ENCODE measurements around the gene MLLT1.

DNA sequence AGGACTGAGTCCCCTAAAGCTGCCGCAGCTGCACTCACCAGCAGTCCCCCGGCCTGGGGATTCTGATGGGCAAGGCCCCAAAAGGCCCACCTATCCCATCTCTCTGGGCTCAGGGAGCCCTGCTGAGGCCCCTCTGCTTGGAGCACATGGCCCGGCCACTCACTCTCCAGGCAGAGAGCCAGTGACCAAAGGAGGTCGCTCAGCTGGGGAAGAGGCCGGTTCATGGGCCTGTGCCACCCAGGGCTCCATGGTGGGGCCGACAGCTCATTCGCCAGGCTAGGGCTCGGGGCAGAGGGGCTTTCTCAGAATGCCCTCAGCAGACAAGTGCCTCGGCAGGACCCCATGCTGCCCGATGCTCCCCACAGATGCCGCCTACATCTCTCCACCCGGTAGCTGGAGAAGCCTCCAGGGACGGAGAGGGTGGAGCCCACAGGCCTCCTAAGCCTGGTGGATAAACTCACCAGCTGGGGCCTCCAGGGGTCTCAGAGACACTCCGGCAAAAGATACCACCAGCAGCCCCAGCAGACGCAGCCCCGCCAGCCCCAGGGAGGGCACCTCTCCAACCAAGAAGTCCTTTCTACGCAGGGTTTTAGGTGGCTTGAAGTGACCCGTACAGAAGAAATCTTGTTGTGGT is 54.4 kb downstream of the MLLT1 start:
- TF ChIP-seq, protein P1, sequence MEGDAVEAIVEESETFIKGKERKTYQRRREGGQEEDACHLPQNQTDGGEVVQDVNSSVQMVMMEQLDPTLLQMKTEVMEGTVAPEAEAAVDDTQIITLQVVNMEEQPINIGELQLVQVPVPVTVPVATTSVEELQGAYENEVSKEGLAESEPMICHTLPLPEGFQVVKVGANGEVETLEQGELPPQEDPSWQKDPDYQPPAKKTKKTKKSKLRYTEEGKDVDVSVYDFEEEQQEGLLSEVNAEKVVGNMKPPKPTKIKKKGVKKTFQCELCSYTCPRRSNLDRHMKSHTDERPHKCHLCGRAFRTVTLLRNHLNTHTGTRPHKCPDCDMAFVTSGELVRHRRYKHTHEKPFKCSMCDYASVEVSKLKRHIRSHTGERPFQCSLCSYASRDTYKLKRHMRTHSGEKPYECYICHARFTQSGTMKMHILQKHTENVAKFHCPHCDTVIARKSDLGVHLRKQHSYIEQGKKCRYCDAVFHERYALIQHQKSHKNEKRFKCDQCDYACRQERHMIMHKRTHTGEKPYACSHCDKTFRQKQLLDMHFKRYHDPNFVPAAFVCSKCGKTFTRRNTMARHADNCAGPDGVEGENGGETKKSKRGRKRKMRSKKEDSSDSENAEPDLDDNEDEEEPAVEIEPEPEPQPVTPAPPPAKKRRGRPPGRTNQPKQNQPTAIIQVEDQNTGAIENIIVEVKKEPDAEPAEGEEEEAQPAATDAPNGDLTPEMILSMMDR (conservative IDR thresholded peaks at IDR 0.05), result no peak
- no peak for TF ChIP-seq EZH2 (IDR thresholded peaks at IDR 0.05; ENCODE audit: low read depth)
